Measurements from ENCODE around the gene IGSF1.

The IGSF1 gene

GRCh38 chrX:131288188-131288587 is 918 bp downstream of the IGSF1 start:
- H3K4me1 ChIP-seq (ENCODE audit: control insufficient read depth, low read length), result no peaks in the 10 kb centered on the region
- TF ChIP-seq CTCF (IDR thresholded peaks at IDR 0.05; ENCODE audit: low read depth, low read length, poor library complexity, severe bottlenecking), result no peak
- TF ChIP-seq EZH2phosphoT487 (IDR thresholded peaks at IDR 0.05; ENCODE audit: borderline replicate concordance, low read length), result no peak

DNA sequence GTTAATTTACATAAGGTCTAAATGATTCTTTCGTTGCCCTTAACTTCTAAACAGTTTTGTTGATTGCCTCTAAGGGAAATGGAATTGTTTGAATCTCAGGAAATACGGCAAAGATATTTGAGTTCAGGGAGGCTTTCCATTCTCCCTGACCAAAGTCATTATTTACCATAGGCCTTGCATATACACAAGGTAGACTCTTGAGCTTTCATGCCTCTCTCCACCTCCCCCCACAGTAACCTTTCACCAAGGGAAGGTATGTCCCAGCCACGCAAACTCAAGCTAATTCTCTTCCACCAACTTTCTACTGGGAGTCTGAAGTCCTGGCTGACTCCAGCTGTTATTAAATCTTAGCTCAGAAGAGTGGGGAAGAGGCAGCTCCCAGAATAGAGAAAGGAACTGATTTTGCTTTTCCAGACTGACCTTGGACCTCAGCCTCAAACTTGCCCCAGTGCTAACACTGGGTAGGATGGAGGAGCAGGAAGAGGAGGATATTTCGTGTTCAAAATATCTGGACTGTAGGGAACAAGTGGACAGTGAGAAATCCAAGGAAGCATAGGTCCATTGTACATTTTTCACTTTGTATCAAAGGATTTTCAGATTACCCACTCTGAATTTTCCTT is 1.4 kb downstream of the IGSF1 start:
- Histone ChIP-seq H3K36me3 (ENCODE audit: control insufficient read depth, low read length) (no peaks in the 10 kb centered on the region), H3K4me3 (ENCODE audit: low read length) (no peak overlapping the region), H3K27me3 (ENCODE audit: control insufficient read depth, low read length) (no peaks in the 10 kb centered on the region), H3K9me3 (ENCODE audit: control insufficient read depth, insufficient read depth, low read length) (no peaks in the 10 kb centered on the region), H3K4me1 (ENCODE audit: control insufficient read depth, low read length) (no peaks in the 10 kb centered on the region), H3K9me2 (replicated peaks; ENCODE audit: control insufficient read depth, low read length) (no peaks in the 10 kb centered on the region), H3K4me2 (ENCODE audit: low read length) (no peak overlapping the region), H3F3A (ENCODE audit: control insufficient read depth, insufficient read depth) (no peaks in the 10 kb centered on the region), H4K20me1 (ENCODE audit: control insufficient read depth, insufficient read depth, low read depth, low read length) (no peaks in the 10 kb centered on the region), H3K79me2 (ENCODE audit: control insufficient read depth, low read length) (no peaks in the 10 kb centered on the region), H3K27ac (ENCODE audit: low read depth, low read length) (no peak overlapping the region)
- TF ChIP-seq CTCF (IDR thresholded peaks at IDR 0.05; ENCODE audit: low read depth, low read length, poor library complexity, severe bottlenecking) (no peak), EZH2phosphoT487 (IDR thresholded peaks at IDR 0.05; ENCODE audit: borderline replicate concordance, low read length) (no peak)

More at GRCh38 chrX:131288188-131288587, 918 bp downstream of the IGSF1 start:
- H3K79me2 ChIP-seq (ENCODE audit: control insufficient read depth, low read length), result no peaks in the 10 kb centered on the region
- no peaks in the 10 kb centered on the region for H4K20me1 ChIP-seq (ENCODE audit: control insufficient read depth, insufficient read depth, low read depth, low read length)
- H3K4me2 ChIP-seq (ENCODE audit: low read length), result no peak overlapping the region
- no peaks in the 10 kb centered on the region for H3K9me2 ChIP-seq (replicated peaks; ENCODE audit: control insufficient read depth, low read length)
- H3K27ac ChIP-seq (ENCODE audit: low read depth, low read length), result no peak overlapping the region
- H3K4me3 ChIP-seq (ENCODE audit: low read length), result no peak overlapping the region
- no peaks in the 10 kb centered on the region for H3K27me3 ChIP-seq (ENCODE audit: control insufficient read depth, low read length)
- H3K36me3 ChIP-seq (ENCODE audit: control insufficient read depth, low read length), result no peaks in the 10 kb centered on the region
- no peaks in the 10 kb centered on the region for H3F3A ChIP-seq (ENCODE audit: control insufficient read depth, insufficient read depth)
- H3K9me3 ChIP-seq (ENCODE audit: control insufficient read depth, insufficient read depth, low read length), result no peaks in the 10 kb centered on the region

DNA sequence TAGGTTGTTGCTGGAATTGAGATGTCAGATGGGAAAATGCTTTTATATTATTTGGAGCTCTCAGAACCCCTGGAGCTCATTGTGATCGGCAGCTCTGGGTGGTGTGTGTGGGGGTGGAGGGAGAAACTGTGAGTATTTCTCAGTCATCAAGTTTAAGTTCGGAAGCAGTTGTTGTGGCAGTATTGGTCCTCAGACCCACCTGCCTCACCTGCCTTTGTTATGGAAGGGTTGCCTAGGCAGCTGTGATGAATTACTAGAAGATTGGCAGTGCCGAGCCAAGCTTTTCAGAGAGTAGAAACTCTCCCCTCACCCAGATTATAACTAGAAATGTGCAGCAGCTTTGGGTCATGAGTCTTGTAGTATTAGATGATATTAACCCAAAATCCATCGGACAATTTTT is 9.5 kb downstream of the IGSF1 start:
- Histone ChIP-seq H3K9me2 (replicated peaks; ENCODE audit: control insufficient read depth, low read length) (no peaks in the 10 kb centered on the region), H3K4me2 (ENCODE audit: low read length) (no peak overlapping the region), H3K4me3 (ENCODE audit: low read length) (no peak overlapping the region), H3K27me3 (ENCODE audit: control insufficient read depth, low read length) (no peaks in the 10 kb centered on the region), H3K27ac (ENCODE audit: low read depth, low read length) (no peak overlapping the region), H3F3A (ENCODE audit: control insufficient read depth, insufficient read depth) (no peaks in the 10 kb centered on the region), H3K4me1 (ENCODE audit: control insufficient read depth, low read length) (no peaks in the 10 kb centered on the region), H3K9me3 (ENCODE audit: control insufficient read depth, insufficient read depth, low read length) (no peaks in the 10 kb centered on the region), H3K36me3 (ENCODE audit: control insufficient read depth, low read length) (no peaks in the 10 kb centered on the region), H4K20me1 (ENCODE audit: control insufficient read depth, insufficient read depth, low read depth, low read length) (no peaks in the 10 kb centered on the region), H3K79me2 (ENCODE audit: control insufficient read depth, low read length) (no peaks in the 10 kb centered on the region)
- TF ChIP-seq EZH2phosphoT487 (IDR thresholded peaks at IDR 0.05; ENCODE audit: borderline replicate concordance, low read length) (no peak), CTCF (IDR thresholded peaks at IDR 0.05; ENCODE audit: low read depth, low read length, poor library complexity, severe bottlenecking) (no peak)

Data from DOHH2 (cell line).